Mononuclear cell (primary cell): ENCODE results near the gene HABP2. TPM values are rescaled to one million over a fixed set of nuclear protein-coding genes. Genes with fewer than 3 reads are reported as not detected.

Experiments used
- H3K27me3 ChIP-seq: 2 replicates; pipeline ENCODE4 v1.6.0; 2011; ENCODE audit warnings: low read length, control low read depth; ENCODE audit not compliant: insufficient read depth
- H3K4me1 ChIP-seq: 2 replicates; pipeline ENCODE4 v1.5.1; 2011; ENCODE audit warnings: mild to moderate bottlenecking, low read length, control low read depth; ENCODE audit not compliant: insufficient read depth
- H3K4me3 ChIP-seq: 2 replicates; pipeline ENCODE4 v1.5.1; 2011; ENCODE audit warnings: mild to moderate bottlenecking, low read length, moderate library complexity
- H3K9me3 ChIP-seq: 2 replicates; pipeline ENCODE4 v1.5.1; 2011; ENCODE audit warnings: low read depth, mild to moderate bottlenecking, control low read depth, low read length
- total RNA-seq: library from RNA; depleted of rRNA; stranded (reverse); fragments of >200 nt; gene quantifications from one replicate; pipeline ENCODE4 v1.2.3, GENCODE V29; 2012

HABP2 gene
- total RNA-seq, 1 donor, result not detected

DNA sequence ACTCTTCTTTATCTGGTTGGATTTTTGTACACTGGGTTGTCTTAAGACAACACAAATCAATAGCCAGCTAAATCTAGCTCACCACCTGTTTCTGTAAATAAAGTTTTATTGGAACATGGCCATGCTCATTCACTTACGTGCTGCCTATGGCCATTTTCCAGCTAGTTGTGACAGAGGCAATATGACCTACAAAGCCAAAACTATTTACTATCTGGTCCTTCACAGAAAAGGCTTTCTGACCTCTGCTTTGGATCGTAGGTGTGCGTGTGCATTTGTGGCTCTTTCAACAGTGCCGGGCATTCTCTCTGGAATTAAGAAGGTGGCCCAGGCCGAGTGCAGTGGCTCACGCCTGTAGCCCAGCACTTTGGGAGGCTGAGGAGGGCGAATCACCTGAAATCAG, 65.5 kb downstream of the HABP2 start:
- H3K9me3 ChIP-seq, result no peaks in the 10 kb centered on the region
- H3K4me1 ChIP-seq, result no peaks in the 10 kb centered on the region
- H3K27me3 ChIP-seq, result peaks cover 14% of the 10 kb centered on the region
- no peak overlapping the region for H3K4me3 ChIP-seq

DNA sequence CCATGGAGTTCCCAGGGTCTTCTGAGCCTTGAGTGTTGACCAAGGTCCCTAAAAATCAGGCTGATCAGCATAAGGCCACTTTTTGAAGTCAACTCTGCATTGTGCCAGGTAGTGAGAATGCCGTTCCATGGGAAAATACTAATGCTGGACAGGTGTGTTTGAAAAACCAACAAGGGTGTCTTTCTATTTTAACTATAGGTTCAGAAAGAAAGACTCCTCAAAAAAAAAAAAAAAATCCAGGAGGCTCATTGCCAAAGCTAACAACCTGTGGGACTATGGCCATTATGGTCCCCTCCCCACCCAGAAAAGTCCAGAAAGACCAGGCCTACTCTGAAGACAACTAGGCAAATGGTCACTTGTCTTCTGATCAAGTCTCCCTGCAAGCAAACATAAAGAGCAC, 66.5 kb downstream of the HABP2 start:
- Histone ChIP-seq H3K27me3 (peaks cover 14% of the 10 kb centered on the region), H3K9me3 (no peaks in the 10 kb centered on the region), H3K4me3 (no peak overlapping the region), H3K4me1 (no peaks in the 10 kb centered on the region)

DNA sequence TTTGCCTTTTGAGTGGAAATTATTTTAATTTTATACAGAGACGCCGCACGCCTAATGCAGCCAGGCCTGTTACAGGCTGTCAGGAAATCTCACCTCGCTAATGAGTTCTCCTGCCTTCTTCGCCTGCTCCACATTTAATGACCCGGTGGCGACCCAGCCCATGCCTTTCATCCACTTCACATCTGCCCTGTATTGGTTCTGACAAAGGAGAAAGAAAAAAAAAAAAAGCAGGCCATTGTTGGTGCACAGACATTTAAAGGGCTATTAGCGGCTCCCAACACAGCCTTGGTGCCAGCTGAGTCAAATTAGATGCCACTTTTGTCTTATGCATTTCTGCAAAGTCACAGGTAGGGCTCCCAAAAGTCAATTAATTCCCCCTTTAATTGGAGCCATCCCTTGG, 67.7 kb downstream of the HABP2 start:
- Histone ChIP-seq H3K27me3 (peaks cover 14% of the 10 kb centered on the region), H3K4me3 (no peak overlapping the region), H3K9me3 (no peaks in the 10 kb centered on the region), H3K4me1 (no peaks in the 10 kb centered on the region)

DNA sequence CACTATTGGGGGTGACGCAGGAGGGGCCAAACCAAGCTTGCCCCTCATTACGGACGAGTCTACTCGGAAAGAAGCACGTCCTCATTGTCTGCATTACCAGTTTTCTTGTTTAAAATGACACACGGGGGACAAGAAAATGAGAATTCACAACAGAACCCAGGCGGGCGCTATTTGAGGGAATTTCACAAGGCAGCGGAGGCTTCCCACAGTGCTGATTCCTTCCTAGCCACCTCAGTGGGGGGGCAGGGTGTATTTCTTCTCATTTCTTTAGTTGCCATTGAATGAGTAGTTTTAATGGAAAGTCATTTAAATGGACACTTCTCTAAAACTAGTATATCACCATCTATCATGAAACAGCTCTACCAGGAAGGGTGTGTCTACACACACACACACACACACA, 68.1 kb downstream of the HABP2 start:
- H3K4me1 ChIP-seq, result no peaks in the 10 kb centered on the region
- no peak overlapping the region for H3K4me3 ChIP-seq
- H3K27me3 ChIP-seq, result peaks cover 14% of the 10 kb centered on the region
- H3K9me3 ChIP-seq, result no peaks in the 10 kb centered on the region

DNA sequence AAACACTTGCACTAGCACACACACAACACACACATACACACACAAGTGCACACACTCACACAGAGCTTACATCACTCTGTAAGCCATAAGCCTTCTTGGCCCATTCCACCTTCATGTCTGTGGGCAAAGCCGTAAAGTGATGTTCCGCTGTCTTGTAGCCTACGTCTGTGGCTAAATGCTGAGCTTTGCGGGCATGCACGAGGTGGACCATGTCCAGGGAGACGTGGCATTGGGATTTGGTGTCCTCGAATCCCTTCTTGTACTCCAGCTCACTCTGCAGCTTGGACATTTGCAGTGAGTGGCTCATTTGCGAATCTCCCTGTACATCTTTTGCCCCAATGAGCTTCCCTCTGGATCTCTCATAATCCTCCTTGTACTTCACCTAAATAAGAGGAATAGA, 68.9 kb downstream of the HABP2 start:
- no peaks in the 10 kb centered on the region for H3K4me1 ChIP-seq
- H3K27me3 ChIP-seq, result peaks cover 11% of the 10 kb centered on the region
- H3K4me3 ChIP-seq, result no peak overlapping the region
- no peaks in the 10 kb centered on the region for H3K9me3 ChIP-seq

DNA sequence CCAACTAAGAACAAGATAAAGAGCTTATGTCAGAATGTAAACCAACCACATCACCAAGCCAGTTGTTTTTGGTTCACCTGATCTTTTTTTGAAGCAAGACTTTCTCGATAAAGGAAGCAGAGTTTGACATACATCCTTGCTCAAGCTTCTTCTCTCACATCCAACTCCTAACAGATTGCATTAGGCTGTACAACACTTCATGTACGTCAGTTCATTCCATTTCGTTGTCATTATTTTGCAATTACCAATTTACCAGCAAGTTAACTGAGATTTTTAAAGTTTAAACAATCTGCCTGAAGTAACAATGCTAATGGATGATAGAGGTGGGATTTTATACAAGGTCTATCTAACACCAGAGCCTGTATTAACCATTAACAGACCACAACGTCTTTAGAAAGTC, 70.0 kb downstream of the HABP2 start:
- Histone ChIP-seq H3K9me3 (no peaks in the 10 kb centered on the region), H3K4me1 (no peaks in the 10 kb centered on the region), H3K4me3 (no peak overlapping the region), H3K27me3 (peaks cover 4% of the 10 kb centered on the region)

DNA sequence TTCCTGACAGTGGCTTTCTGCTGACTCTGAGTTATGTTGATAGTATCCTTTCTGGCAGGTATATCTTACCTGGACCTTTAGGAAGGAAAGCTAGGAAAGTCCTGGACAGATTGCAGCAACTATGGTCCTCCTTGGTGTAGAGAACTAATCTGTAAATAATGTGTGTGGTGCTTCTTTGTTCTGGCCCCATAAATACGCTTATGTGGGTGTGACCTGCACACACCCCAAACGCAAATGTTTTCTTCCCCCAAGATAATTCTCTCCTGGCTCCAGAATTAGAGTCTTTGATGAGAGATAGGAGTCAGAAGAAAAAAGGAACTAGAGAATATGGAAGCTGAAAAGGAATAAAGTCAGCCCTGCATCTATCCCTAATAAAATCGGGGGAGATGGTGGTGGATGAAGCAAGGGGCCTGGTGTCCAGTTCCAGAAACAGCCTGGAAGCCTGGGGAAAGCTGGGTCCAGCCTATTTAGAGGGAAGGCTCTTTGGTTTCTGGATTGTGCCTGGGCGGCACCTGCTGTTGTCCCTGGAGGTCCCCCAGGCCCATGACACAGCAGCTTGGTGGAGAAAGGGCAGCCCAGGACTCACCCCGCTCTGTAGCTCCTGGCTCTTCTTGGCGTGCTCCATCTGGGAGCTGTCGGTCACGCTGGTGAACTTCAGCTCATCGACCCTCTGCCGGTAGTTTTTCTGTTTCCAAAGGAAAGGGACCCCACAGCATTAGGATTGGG, 72.8 kb downstream of the HABP2 start:
- no peaks in the 10 kb centered on the region for H3K27me3 ChIP-seq
- H3K4me3 ChIP-seq, result no peak overlapping the region
- H3K9me3 ChIP-seq, result no peaks in the 10 kb centered on the region
- no peaks in the 10 kb centered on the region for H3K4me1 ChIP-seq

DNA sequence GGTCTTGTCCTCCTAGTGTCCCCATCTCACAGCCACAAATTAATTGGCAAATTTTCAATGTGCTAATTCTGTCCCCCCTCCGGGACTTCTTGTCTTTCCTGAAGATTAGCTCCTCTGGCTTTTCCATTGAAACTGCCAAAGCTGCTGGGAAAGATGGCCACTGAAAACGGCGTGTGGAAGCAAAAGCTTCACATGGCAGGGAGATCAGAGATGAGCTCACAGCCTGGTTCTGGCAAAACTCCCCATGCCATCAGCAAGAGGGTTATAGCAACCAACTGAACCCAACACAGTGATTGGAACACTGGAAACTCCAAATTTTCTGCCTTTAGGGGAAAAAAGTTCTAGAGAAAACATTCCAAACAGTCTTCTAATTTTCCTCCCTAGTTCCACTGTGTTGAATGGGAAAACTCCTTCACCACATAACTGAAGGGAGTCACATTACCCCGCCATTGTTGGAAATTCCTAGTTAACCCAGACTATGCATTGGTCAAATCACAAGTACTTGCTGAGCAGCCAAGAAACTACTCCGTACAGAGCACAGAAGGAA, 74.0 kb downstream of the HABP2 start:
- Histone ChIP-seq H3K9me3 (no peaks in the 10 kb centered on the region), H3K27me3 (no peaks in the 10 kb centered on the region), H3K4me3 (no peak overlapping the region), H3K4me1 (no peaks in the 10 kb centered on the region)

DNA sequence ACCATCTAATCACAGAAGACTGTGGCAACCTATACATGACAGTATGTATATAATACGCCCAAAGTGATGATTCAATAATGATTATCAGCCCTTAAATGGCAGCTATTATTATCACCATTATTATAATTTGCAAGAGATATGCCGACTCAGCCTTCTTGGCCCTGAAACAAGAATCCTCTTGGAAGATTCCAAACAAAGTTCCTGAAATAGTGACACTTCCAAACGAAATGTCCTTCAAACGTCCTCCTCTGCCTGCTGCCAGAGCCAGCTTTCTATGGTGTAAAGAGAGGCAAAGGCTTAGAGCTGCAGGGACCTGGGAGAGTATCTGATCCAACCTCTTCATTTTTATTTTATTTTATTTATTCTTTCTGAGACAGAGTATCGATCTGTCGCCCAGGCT, 75.0 kb downstream of the HABP2 start:
- no peaks in the 10 kb centered on the region for H3K4me1 ChIP-seq
- no peak overlapping the region for H3K4me3 ChIP-seq
- H3K27me3 ChIP-seq, result no peaks in the 10 kb centered on the region
- no peaks in the 10 kb centered on the region for H3K9me3 ChIP-seq

DNA sequence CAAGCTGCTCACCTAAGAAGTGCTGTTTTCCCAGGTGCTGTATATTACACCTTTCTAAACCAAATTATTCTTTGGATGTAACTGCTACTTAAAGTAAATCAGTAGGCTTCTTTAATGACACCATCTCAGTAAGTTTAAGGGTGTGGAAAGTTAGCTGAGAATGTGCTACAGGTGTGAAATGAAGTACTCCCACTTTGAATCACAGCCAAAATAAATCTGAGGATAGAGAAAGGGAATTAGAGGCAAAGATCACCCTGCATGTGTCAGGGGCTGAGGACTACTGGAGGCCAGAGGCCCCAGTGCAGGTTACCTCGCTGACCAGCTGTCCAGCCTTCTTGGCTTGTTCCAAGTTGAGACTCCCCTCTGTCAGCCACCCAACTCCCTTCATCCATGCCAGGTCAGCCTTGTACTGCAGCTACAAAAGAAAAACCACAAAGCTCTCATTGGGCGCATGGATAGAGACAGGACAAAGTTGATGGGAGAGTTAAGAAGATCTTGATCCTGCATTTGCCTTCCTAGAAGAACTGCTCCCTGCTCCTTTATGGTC, 75.8 kb downstream of the HABP2 start:
- no peaks in the 10 kb centered on the region for H3K4me1 ChIP-seq
- no peaks in the 10 kb centered on the region for H3K9me3 ChIP-seq
- no peak overlapping the region for H3K4me3 ChIP-seq
- no peaks in the 10 kb centered on the region for H3K27me3 ChIP-seq

DNA sequence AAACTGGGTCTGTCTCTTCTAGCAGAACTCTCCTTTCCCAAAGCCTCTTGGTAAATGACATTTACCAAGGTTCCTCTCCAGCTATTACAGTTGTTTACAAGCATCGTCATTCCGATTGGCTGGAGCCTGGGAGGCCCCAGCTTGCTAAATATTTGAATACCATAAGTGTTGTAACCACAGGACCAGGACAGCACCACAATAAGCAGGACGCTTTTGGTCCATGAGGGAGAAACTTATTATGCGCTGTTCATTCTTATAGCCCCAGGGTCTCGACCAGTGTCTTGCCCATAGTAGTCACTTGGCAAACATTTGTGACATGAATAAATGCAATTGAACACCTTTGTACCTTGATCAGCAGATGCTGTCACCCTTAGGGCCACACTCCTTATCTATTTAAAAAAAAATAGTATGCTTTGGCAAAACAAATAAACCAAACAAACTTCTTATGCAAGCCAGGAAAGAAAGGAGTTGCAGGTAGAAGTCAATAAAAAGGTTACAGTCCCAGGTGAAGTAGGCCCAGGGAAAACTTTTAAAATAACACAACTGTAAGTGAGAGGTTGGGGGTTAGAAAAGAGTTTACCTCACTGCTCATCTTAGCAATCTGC, 78.2 kb downstream of the HABP2 start:
- no peaks in the 10 kb centered on the region for H3K4me1 ChIP-seq
- no peaks in the 10 kb centered on the region for H3K27me3 ChIP-seq
- H3K9me3 ChIP-seq, result no peaks in the 10 kb centered on the region
- no peak overlapping the region for H3K4me3 ChIP-seq

DNA sequence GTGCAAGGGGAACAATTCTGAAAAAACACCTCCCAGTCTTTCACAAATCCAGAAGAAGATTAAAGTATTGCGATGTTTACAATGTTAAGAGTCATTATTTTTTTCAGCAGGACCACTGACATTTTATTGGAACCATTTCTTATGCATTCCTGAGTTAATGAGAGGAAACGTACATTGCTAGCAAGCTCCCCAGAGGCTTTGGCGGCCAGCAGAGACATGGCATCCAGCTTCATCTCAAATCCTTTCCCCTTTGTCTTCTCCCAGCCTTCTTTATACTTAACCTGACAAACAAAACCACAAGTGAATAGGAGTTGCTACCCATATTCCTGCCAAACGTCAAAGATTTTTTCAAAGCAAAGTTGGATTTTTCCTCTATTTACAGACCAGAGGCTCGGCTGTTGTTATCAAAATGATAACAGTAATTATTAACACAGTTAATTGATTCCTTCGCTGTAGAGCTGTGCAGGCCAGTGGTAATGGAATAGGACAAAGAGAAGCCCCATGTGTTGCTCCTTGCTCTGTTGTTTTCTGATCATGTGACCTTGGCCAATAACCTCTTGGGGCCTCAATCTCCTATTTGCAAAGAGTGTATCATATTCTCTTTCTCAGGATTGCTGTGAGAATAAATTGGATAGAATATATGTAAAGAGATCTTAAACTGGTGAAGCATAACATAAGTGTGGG, 79.0 kb downstream of the HABP2 start:
- Histone ChIP-seq H3K9me3 (no peaks in the 10 kb centered on the region), H3K4me1 (no peaks in the 10 kb centered on the region), H3K4me3 (no peak overlapping the region), H3K27me3 (no peaks in the 10 kb centered on the region)
